ENCODE results near the gene TNRC6B.
"Not testable (repeated sequence)": the region's sequence is repeated elsewhere in the genome, so short reads cannot be mapped to it uniquely, and the experiment has no call there.

Gene TNRC6B

GRCh38 chr22:40183603-40184002, 5.9 kb downstream of the TNRC6B start:
- not testable (repeated sequence) for DNase-seq

- DNase-seq = no peak
Observed at GRCh38 chr22:40187389-40187788, 9.7 kb downstream of the TNRC6B start.

- no peak for DNase-seq
Observed at GRCh38 chr22:40189997-40190396, 12.3 kb downstream of the TNRC6B start.

- no peak for DNase-seq
Observed at GRCh38 chr22:40190501-40190900, 12.8 kb downstream of the TNRC6B start.

- DNase-seq = no peak
Observed at GRCh38 chr22:40193429-40194421, 16.0 kb downstream of the TNRC6B start.

GRCh38 chr22:40194656-40195055, 16.9 kb downstream of the TNRC6B start:
- DNase-seq = no peak

- DNase-seq = peak in 2 of 5 experiments; percentile 28 to 68
Observed at GRCh38 chr22:40196628-40197360, 19.1 kb downstream of the TNRC6B start.

GRCh38 chr22:40197421-40197820, 19.7 kb downstream of the TNRC6B start:
- not testable (repeated sequence) for DNase-seq

GRCh38 chr22:40198733-40199132, 21.0 kb downstream of the TNRC6B start:
- DNase-seq = no peak

- no peak for DNase-seq
Observed at GRCh38 chr22:40199223-40199622, 21.5 kb downstream of the TNRC6B start.

- DNase-seq = no peak
Observed at GRCh38 chr22:40199852-40200251, 22.1 kb downstream of the TNRC6B start.

GRCh38 chr22:40200795-40201530, 23.2 kb downstream of the TNRC6B start:
- peak in 1 of 5 experiments; percentile 33 for DNase-seq

GRCh38 chr22:40202225-40202944, 24.7 kb downstream of the TNRC6B start:
- no peak for DNase-seq

- peak in 2 of 5 experiments; percentile 12 to 79 for DNase-seq
Observed at GRCh38 chr22:40203572-40203971, 25.8 kb downstream of the TNRC6B start.

- no peak for DNase-seq
Observed at GRCh38 chr22:40204321-40205116, 26.8 kb downstream of the TNRC6B start.

GRCh38 chr22:40206561-40206960, 28.8 kb downstream of the TNRC6B start:
- no peak for DNase-seq

GRCh38 chr22:40210818-40211217, 33.1 kb downstream of the TNRC6B start:
- peak in 1 of 5 experiments; percentile 66 for DNase-seq

GRCh38 chr22:40211476-40212054, 33.8 kb downstream of the TNRC6B start:
- DNase-seq = no peak

- no peak for DNase-seq
Observed at GRCh38 chr22:40212121-40212520, 34.4 kb downstream of the TNRC6B start.

GRCh38 chr22:40213478-40213877, 35.8 kb downstream of the TNRC6B start:
- DNase-seq = no peak

- DNase-seq = no peak
Observed at GRCh38 chr22:40215266-40215665, 37.5 kb downstream of the TNRC6B start.

Measured in T-helper 2 cell (primary cell).